ENCODE results near the gene DROSHA.

DROSHA gene

DNA sequence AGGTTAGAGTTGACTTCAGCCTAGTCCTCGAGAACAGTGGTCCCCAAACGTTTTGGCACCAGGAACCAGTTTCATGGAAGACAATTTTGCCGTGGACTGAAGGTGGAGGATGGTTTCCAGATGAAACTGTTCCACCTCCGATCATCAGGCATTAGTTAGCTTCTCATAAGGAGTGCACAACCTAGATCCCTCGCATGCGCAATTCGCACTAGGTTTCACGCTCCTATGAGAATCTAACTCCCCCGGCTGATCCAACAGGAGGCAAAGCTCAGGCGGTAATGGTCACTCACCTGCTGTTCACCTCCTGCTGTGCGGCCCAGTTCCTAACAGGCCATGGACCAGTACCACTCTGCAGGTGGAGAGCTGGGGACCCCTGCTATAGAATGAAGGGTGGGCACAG, 174.9 kb downstream of the DROSHA start:
- FAIRE-seq (peak; percentile 80), DNase-seq (ENCODE audit: insufficient read length, low spot score) (no peak)

GRCh38 chr5:31355337-31355736, 176.6 kb downstream of the DROSHA start:
- FAIRE-seq, result peak; percentile 69
- DNase-seq (ENCODE audit: insufficient read length, low spot score), result no peak

Measured in HTR-8/SVneo (cell line).